Measurements from ENCODE around the gene XXYLT1.

The XXYLT1 gene

DNA sequence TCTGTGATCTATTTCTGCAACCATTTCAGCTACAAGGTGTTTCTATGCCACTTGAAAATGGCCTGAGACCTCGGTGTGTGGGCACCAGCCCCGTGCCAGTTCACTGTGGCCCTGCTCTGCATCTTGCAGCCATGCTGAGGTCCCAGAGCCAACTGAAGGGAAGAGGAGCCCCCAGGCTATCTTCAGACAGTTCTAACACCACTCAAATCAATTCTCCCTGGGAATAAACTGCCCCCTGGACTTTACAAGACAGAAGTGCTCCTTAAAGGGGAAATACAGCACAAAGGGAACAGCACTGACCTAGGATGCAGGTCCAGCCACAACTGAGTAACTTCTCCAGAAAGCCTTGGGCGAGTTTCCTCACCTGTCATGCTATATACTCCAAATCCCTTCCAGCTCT lies 3.9 kb downstream of the XXYLT1 start:
- Histone ChIP-seq H3K4me2 (ENCODE audit: low read depth, low read length, poor library complexity, severe bottlenecking) (no peak overlapping the region), H3F3A (ENCODE audit: insufficient read depth) (0 out of 2 replicates have a peak, but pooled peaks cover 4% of the 10 kb centered on the region), H3K9me2 (replicated peaks; ENCODE audit: insufficient read depth, low read length) (no peaks in the 10 kb centered on the region), H2AFZ (ENCODE audit: low read depth, low read length, severe bottlenecking) (no peak overlapping the region), H4K20me1 (ENCODE audit: low read depth, low read length) (peaks cover 5% of the 10 kb centered on the region; the same call in 1 of the 2 replicates), H3K9ac (ENCODE audit: low read length) (no peak overlapping the region), H3K27ac (ENCODE audit: low read depth, low read length) (no peak overlapping the region), H3K36me3 (ENCODE audit: low read length) (no peaks in the 10 kb centered on the region), H3K9me3 (ENCODE audit: insufficient read depth, low read length) (no peaks in the 10 kb centered on the region), H3K79me2 (ENCODE audit: insufficient read depth, low read length) (no peaks in the 10 kb centered on the region), H3K4me3 (ENCODE audit: insufficient read depth, low read length, poor library complexity, severe bottlenecking) (no peak overlapping the region), H3K27me3 (ENCODE audit: low read length) (no peaks in the 10 kb centered on the region)
- no peak for TF ChIP-seq EZH2phosphoT487 (conservative IDR thresholded peaks at IDR 0.05; ENCODE audit: low read length)
- TF ChIP-seq, protein P1, sequence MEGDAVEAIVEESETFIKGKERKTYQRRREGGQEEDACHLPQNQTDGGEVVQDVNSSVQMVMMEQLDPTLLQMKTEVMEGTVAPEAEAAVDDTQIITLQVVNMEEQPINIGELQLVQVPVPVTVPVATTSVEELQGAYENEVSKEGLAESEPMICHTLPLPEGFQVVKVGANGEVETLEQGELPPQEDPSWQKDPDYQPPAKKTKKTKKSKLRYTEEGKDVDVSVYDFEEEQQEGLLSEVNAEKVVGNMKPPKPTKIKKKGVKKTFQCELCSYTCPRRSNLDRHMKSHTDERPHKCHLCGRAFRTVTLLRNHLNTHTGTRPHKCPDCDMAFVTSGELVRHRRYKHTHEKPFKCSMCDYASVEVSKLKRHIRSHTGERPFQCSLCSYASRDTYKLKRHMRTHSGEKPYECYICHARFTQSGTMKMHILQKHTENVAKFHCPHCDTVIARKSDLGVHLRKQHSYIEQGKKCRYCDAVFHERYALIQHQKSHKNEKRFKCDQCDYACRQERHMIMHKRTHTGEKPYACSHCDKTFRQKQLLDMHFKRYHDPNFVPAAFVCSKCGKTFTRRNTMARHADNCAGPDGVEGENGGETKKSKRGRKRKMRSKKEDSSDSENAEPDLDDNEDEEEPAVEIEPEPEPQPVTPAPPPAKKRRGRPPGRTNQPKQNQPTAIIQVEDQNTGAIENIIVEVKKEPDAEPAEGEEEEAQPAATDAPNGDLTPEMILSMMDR (IDR thresholded peaks at IDR 0.05; ENCODE audit: insufficient read depth, low read length, poor library complexity, severe bottlenecking) = no peak

GRCh38 chr3:195266428-195266827 lies 4.5 kb downstream of the XXYLT1 start:
- Histone ChIP-seq H3K9me3 (ENCODE audit: insufficient read depth, low read length) (no peaks in the 10 kb centered on the region), H3K79me2 (ENCODE audit: insufficient read depth, low read length) (no peaks in the 10 kb centered on the region), H3K4me3 (ENCODE audit: insufficient read depth, low read length, poor library complexity, severe bottlenecking) (no peak overlapping the region)

DNA sequence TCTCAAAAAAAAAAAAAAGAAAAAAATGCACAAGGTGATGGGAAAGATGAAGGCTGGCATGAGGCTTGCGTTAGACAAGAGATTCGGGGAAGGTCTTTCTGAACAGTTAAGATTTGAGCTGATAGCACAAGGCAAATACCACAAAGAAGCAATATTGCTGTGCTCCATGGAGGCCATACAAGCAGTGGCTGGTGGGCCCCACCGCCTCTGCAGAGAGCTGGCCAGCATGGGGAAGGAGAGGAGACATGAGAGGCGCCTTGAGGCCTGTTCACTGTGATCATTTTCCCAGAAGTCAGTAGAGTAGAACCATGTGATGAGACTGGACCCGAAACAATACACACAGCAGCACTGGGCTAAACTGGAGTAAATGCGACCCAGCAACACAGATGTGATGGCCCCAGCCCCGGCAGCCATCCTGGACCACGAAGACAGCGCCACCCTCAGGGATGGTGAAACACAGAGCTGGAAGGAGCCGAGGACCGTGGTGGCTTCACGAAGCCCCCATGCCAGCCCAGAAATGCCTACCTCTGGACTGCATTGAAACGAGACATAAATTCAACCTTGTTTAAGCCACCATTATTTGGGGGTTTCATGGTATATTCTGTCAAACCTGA lies 5.5 kb downstream of the XXYLT1 start:
- Histone ChIP-seq H3K9ac (ENCODE audit: low read length) (no peak overlapping the region), H2AFZ (ENCODE audit: low read depth, low read length, severe bottlenecking) (no peak overlapping the region), H3K9me2 (replicated peaks; ENCODE audit: insufficient read depth, low read length) (no peaks in the 10 kb centered on the region), H3K9me3 (ENCODE audit: insufficient read depth, low read length) (no peaks in the 10 kb centered on the region), H3K4me2 (ENCODE audit: low read depth, low read length, poor library complexity, severe bottlenecking) (no peak overlapping the region), H3K27me3 (ENCODE audit: low read length) (no peaks in the 10 kb centered on the region), H3K4me3 (ENCODE audit: insufficient read depth, low read length, poor library complexity, severe bottlenecking) (no peak overlapping the region), H3F3A (ENCODE audit: insufficient read depth) (no peaks in the 10 kb centered on the region), H3K27ac (ENCODE audit: low read depth, low read length) (no peak overlapping the region), H3K79me2 (ENCODE audit: insufficient read depth, low read length) (no peaks in the 10 kb centered on the region), H3K36me3 (ENCODE audit: low read length) (no peaks in the 10 kb centered on the region), H4K20me1 (ENCODE audit: low read depth, low read length) (peaks cover 5% of the 10 kb centered on the region; the same call in 1 of the 2 replicates)
- TF ChIP-seq, protein P1 (IDR thresholded peaks at IDR 0.05; ENCODE audit: insufficient read depth, low read length, poor library complexity, severe bottlenecking) = no peak
- no peak for TF ChIP-seq EZH2phosphoT487 (conservative IDR thresholded peaks at IDR 0.05; ENCODE audit: low read length)

More at GRCh38 chr3:195266428-195266827, 4.5 kb downstream of the XXYLT1 start:
- Histone ChIP-seq H3K4me2 (ENCODE audit: low read depth, low read length, poor library complexity, severe bottlenecking) (no peak overlapping the region), H3F3A (ENCODE audit: insufficient read depth) (no peaks in the 10 kb centered on the region), H3K9ac (ENCODE audit: low read length) (no peak overlapping the region), H3K36me3 (ENCODE audit: low read length) (no peaks in the 10 kb centered on the region), H4K20me1 (ENCODE audit: low read depth, low read length) (peaks cover 5% of the 10 kb centered on the region; the same call in 1 of the 2 replicates), H3K27ac (ENCODE audit: low read depth, low read length) (no peak overlapping the region), H3K27me3 (ENCODE audit: low read length) (no peaks in the 10 kb centered on the region), H3K9me2 (replicated peaks; ENCODE audit: insufficient read depth, low read length) (no peaks in the 10 kb centered on the region), H2AFZ (ENCODE audit: low read depth, low read length, severe bottlenecking) (no peak overlapping the region)
- TF ChIP-seq, protein P1 (IDR thresholded peaks at IDR 0.05; ENCODE audit: insufficient read depth, low read length, poor library complexity, severe bottlenecking) = no peak
- TF ChIP-seq EZH2phosphoT487 (conservative IDR thresholded peaks at IDR 0.05; ENCODE audit: low read length) = no peak

Data from SU-DHL-6 (cell line).